ENCODE results near the gene OR7C2.
"Not testable (repeated sequence)": the region's sequence is repeated elsewhere in the genome, so short reads cannot be mapped to it uniquely, and the experiment has no call there.

DNA sequence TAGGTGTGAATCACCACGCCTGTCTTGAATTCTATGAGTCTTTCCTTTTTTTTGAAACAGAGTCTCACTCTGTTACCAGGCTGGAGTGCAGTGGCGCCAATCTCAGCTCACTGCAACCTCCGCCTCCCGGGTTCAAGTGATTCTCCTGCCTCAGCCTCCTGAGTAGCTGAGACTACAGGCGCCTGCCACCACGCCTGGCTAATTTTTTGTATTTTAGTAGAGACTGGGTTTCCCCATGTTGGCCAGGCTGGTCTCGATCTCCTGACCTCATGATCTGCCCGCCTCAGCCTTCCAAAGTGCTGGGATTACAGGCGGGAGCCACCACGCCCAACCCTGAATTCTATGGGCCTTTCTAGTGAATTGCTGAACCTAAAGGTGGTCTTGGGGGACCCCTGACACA, 8.1 kb downstream of the OR7C2 start:
- not testable (repeated sequence) for TF ChIP-seq POLR2AphosphoS5, POLR2A (IDR thresholded peaks at IDR 0.05)
- TF ChIP-seq, protein P1, sequence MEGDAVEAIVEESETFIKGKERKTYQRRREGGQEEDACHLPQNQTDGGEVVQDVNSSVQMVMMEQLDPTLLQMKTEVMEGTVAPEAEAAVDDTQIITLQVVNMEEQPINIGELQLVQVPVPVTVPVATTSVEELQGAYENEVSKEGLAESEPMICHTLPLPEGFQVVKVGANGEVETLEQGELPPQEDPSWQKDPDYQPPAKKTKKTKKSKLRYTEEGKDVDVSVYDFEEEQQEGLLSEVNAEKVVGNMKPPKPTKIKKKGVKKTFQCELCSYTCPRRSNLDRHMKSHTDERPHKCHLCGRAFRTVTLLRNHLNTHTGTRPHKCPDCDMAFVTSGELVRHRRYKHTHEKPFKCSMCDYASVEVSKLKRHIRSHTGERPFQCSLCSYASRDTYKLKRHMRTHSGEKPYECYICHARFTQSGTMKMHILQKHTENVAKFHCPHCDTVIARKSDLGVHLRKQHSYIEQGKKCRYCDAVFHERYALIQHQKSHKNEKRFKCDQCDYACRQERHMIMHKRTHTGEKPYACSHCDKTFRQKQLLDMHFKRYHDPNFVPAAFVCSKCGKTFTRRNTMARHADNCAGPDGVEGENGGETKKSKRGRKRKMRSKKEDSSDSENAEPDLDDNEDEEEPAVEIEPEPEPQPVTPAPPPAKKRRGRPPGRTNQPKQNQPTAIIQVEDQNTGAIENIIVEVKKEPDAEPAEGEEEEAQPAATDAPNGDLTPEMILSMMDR (IDR thresholded peaks at IDR 0.05): not testable (repeated sequence)

Measured in breast epithelium (tissue), 3 donors.